Panc1 (cell line): ENCODE data around the gene SMPX.

Experiments used
- TF ChIP-seq, protein P1 (sequence below), 2 experiments: IDR thresholded peaks; 2 replicates each; pipeline ENCODE4 v1.6.1; 2011 to 2012; ENCODE audit warnings: low read depth in 2 of 2, control low read depth in 1 of 2, low read length in 1 of 2, mild to moderate bottlenecking in 1 of 2, moderate library complexity in 1 of 2; ENCODE audit not compliant: insufficient read depth in 1 of 2
- TF ChIP-seq, protein P2 (sequence below): fragments of 450-650 bp; IDR thresholded peaks from 2 replicates; pipeline ENCODE4 v1.5.1; 2017; ENCODE audit warnings: mild to moderate bottlenecking

DNA sequence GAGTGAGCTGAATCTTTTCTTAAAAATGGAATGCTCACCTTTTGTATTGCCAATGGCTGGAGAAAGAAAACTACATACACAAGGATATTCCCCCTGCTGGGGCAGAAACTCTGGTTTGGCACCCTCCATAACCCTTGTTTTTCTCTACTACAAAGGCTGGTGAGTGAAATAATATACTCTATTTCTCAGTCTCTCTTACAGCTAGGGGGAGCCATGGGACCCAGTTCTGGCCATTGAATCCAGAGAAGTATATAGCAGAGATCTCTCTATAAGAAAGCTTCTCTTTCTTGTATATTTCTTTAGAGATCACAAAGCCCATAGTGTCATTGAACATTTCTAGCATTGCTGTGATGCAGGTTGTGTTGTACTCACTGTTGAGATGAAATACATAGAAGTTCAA lies 49.8 kb downstream of the SMPX start:
- TF ChIP-seq, protein P1, sequence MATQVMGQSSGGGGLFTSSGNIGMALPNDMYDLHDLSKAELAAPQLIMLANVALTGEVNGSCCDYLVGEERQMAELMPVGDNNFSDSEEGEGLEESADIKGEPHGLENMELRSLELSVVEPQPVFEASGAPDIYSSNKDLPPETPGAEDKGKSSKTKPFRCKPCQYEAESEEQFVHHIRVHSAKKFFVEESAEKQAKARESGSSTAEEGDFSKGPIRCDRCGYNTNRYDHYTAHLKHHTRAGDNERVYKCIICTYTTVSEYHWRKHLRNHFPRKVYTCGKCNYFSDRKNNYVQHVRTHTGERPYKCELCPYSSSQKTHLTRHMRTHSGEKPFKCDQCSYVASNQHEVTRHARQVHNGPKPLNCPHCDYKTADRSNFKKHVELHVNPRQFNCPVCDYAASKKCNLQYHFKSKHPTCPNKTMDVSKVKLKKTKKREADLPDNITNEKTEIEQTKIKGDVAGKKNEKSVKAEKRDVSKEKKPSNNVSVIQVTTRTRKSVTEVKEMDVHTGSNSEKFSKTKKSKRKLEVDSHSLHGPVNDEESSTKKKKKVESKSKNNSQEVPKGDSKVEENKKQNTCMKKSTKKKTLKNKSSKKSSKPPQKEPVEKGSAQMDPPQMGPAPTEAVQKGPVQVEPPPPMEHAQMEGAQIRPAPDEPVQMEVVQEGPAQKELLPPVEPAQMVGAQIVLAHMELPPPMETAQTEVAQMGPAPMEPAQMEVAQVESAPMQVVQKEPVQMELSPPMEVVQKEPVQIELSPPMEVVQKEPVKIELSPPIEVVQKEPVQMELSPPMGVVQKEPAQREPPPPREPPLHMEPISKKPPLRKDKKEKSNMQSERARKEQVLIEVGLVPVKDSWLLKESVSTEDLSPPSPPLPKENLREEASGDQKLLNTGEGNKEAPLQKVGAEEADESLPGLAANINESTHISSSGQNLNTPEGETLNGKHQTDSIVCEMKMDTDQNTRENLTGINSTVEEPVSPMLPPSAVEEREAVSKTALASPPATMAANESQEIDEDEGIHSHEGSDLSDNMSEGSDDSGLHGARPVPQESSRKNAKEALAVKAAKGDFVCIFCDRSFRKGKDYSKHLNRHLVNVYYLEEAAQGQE (IDR thresholded peaks at IDR 0.05; ENCODE audit: insufficient read depth in 1 of 2, low read depth in 2 of 2, low read length in 1 of 2): no peak
- TF ChIP-seq, protein P2, sequence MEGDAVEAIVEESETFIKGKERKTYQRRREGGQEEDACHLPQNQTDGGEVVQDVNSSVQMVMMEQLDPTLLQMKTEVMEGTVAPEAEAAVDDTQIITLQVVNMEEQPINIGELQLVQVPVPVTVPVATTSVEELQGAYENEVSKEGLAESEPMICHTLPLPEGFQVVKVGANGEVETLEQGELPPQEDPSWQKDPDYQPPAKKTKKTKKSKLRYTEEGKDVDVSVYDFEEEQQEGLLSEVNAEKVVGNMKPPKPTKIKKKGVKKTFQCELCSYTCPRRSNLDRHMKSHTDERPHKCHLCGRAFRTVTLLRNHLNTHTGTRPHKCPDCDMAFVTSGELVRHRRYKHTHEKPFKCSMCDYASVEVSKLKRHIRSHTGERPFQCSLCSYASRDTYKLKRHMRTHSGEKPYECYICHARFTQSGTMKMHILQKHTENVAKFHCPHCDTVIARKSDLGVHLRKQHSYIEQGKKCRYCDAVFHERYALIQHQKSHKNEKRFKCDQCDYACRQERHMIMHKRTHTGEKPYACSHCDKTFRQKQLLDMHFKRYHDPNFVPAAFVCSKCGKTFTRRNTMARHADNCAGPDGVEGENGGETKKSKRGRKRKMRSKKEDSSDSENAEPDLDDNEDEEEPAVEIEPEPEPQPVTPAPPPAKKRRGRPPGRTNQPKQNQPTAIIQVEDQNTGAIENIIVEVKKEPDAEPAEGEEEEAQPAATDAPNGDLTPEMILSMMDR: no peak; the same call in 1 of the 2 replicates
